Colonic mucosa (tissue), 4 donors: ENCODE measurements around the gene DNAJC16. TPM values are rescaled to one million over a fixed set of nuclear protein-coding genes. Genes with fewer than 3 reads are reported as not detected.
"Not testable (repeated sequence)": the region's sequence is repeated elsewhere in the genome, so short reads cannot be mapped to it uniquely, and the experiment has no call there.

ENCODE experiments used
- DNase-seq: peaks from one replicate; pipeline ENCODE4 v3.0.0-alpha.2; 2020
- H3K27ac ChIP-seq: fragments of 200-600 bp; one replicate; pipeline ENCODE4 v1.8.0; 2021
- H3K27me3 ChIP-seq: fragments of 200-600 bp; one replicate; pipeline ENCODE4 v1.8.0; 2021
- H3K36me3 ChIP-seq: fragments of 200-600 bp; one replicate; pipeline ENCODE4 v1.8.0; 2021
- H3K4me1 ChIP-seq: fragments of 200-600 bp; one replicate; pipeline ENCODE4 v1.8.0; 2021; ENCODE audit warnings: mild to moderate bottlenecking
- H3K4me3 ChIP-seq: fragments of 200-600 bp; one replicate; pipeline ENCODE4 v1.8.0; 2021
- H3K9ac ChIP-seq, 2 donors: one replicate each; pipeline ENCODE4 v1.7.0; 2013; ENCODE audit warnings: control low read depth in 2 of 2, low read depth in 2 of 2, low read length in 2 of 2
- H3K9me3 ChIP-seq: fragments of 200-600 bp; one replicate; pipeline ENCODE4 v1.8.0; 2021
- intact Hi-C: fragments of 100-400 bp; cut with DNase I; formaldehyde crosslinking; loops from one replicate; pipeline ENCODE4 v1.14.1; 2022
- total RNA-seq, 2 donors: library from RNA; stranded (reverse); fragmentation: NEBNext Ultra II Directional in 1 of 2; extraction: Animal tissue kit (Norgen Biotek cat#: 25700) in 1 of 2; gene quantifications; one replicate each; pipeline ENCODE4 v1.2.1, GENCODE V29; 2021
- TF ChIP-seq, protein P1 (sequence below): fragments of 200-600 bp; IDR thresholded peaks from one replicate; pipeline ENCODE4 v1.8.0; 2022; ENCODE audit warnings: antibody characterized with exemption, mild to moderate bottlenecking
- donor health status: healthy.
- donor health status: DM: no; HTN: no; CAD: no.
- donor health status: DM: no; HTN: no; CAD: no.

The DNAJC16 gene
- total RNA-seq, result 10 to 100 TPM; 19.5 to 22.1 TPM

- Histone ChIP-seq H3K27ac (peak within 1 kb of the TSS; percentile 89), H3K9ac (peak within 1 kb of the TSS; percentile 74 to 95), H3K4me1 (peaks cover 5% of the 10 kb centered on the region), H3K9me3 (no peaks in the 10 kb centered on the region), H3K36me3 (no peaks in the 10 kb centered on the region), H3K27me3 (no peaks in the 10 kb centered on the region), H3K4me3 (peak within 1 kb of the TSS; percentile 83)
- intact Hi-C loops, result no loop called here
- TF ChIP-seq, protein P1, sequence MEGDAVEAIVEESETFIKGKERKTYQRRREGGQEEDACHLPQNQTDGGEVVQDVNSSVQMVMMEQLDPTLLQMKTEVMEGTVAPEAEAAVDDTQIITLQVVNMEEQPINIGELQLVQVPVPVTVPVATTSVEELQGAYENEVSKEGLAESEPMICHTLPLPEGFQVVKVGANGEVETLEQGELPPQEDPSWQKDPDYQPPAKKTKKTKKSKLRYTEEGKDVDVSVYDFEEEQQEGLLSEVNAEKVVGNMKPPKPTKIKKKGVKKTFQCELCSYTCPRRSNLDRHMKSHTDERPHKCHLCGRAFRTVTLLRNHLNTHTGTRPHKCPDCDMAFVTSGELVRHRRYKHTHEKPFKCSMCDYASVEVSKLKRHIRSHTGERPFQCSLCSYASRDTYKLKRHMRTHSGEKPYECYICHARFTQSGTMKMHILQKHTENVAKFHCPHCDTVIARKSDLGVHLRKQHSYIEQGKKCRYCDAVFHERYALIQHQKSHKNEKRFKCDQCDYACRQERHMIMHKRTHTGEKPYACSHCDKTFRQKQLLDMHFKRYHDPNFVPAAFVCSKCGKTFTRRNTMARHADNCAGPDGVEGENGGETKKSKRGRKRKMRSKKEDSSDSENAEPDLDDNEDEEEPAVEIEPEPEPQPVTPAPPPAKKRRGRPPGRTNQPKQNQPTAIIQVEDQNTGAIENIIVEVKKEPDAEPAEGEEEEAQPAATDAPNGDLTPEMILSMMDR, result no peak
- peak; percentile 100 for DNase-seq
Measured at GRCh38 chr1:15526490-15527339, at the start of gene DNAJC16. TSS of gene DNAJC16 (plus strand) at chr1:15526848. CDS start at chr1:15529106, 2,258 bp downstream.

- no peaks in the 10 kb centered on the region for H3K27me3 ChIP-seq
- TF ChIP-seq, protein P1, result no peak
- H3K4me3 ChIP-seq, result no peak overlapping the region
- no peaks in the 10 kb centered on the region for H3K9me3 ChIP-seq
- no peak overlapping the region for H3K9ac ChIP-seq
- no peak overlapping the region for H3K27ac ChIP-seq
- intact Hi-C loops, result no loop called here
- no peak for DNase-seq
- H3K4me1 ChIP-seq, result no peaks in the 10 kb centered on the region
- no peaks in the 10 kb centered on the region for H3K36me3 ChIP-seq
Measured at GRCh38 chr1:15476927-15477326, 49.7 kb upstream of the DNAJC16 start.

DNA sequence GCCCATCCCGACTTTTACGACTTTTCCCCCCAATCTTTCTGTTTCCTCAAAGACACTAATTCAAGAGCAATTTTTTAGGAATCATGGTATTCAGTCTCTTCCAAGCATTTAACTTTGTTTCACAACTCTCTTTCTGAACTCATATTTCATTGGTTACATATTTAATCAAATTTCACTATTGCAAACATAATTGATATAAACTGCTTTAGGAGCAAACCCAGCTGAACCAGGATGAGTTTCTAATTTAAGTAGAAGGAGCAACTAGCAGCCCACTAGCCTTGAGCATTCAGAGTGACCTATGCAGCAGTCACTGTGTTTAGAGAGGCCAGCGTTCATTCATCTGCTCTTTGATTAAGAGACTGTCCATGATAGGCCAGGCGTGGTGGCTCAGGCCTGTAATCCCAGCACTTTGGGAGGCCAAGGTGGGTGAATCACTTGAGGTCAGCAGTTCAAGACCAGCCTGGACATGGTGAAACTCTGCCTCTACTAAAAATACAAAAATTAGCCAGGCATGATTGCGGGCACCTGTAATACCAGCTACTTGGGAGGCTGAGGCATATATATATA lies 48.9 kb upstream of the DNAJC16 start:
- no peak for DNase-seq
- Histone ChIP-seq H3K36me3 (no peaks in the 10 kb centered on the region), H3K27ac (no peak overlapping the region), H3K9ac (no peak overlapping the region), H3K4me1 (no peaks in the 10 kb centered on the region), H3K9me3 (no peaks in the 10 kb centered on the region), H3K4me3 (no peak overlapping the region), H3K27me3 (no peaks in the 10 kb centered on the region)
- TF ChIP-seq, protein P1, result no peak
- intact Hi-C loops, result no loop called here

DNA sequence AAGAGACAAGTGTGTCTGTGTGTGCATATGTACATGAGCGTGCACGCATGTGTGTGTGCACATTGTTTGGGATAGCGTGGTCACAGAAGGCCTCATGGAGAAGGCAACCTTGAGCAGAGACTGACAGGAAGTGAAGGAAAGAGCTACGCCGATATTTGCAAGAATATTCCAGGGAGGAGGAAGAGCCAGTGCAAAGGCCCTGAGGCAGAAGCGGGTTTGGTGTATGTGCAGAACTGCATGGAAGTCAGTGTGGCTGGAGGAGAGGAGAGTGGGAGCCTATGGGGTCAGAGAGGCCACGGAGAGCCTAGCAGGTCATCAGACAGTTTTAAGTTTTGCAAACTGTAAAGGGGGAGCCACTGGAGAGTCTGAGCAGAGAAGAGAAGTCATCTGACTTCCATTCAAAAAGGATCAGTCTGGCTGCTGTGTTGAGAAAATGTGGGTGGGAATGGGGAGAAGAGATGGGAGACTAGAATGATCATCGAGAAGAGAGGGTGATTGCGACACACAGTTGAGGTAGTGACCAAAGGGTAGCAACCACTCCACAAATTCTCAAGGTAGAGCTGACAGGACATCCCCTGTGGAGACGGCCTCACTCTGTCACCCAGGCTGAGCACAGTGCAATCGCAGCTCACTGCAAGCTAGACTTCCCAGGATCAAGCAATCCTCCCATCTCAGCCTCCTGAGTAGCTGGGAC lies 46.8 kb upstream of the DNAJC16 start:
- Histone ChIP-seq H3K36me3 (no peaks in the 10 kb centered on the region), H3K4me3 (no peak overlapping the region), H3K27me3 (no peaks in the 10 kb centered on the region), H3K9ac (no peak overlapping the region), H3K4me1 (no peaks in the 10 kb centered on the region), H3K27ac (no peak overlapping the region), H3K9me3 (no peaks in the 10 kb centered on the region)
- TF ChIP-seq, protein P1, result no peak
- DNase-seq, result no peak
- intact Hi-C loops, result no loop called here

DNA sequence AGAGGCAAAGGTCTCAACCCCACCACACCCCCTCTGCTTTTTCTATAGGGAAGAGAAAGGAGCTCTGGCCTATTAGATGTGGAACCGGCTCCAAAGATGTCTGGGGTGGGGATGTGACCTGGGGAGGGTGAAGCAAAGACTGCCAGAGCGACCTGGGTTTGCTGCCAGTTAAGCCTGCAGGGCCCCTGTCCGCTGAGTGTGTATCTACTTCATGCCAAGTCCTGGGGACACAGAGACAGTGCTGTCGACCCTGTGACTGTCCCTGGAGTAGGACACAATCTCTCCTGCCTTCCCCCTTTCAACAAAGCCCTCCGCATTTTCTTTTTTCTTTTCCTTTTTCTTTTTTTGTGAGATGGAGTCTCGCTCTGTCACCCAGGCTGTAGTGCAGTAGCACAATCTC lies 44.2 kb upstream of the DNAJC16 start:
- H3K9ac ChIP-seq, DNase-seq, intact Hi-C loops, H3K4me1 ChIP-seq, H3K36me3 ChIP-seq, H3K9me3 ChIP-seq, H3K4me3 ChIP-seq, H3K27me3 ChIP-seq, H3K27ac ChIP-seq: not testable (repeated sequence)

DNA sequence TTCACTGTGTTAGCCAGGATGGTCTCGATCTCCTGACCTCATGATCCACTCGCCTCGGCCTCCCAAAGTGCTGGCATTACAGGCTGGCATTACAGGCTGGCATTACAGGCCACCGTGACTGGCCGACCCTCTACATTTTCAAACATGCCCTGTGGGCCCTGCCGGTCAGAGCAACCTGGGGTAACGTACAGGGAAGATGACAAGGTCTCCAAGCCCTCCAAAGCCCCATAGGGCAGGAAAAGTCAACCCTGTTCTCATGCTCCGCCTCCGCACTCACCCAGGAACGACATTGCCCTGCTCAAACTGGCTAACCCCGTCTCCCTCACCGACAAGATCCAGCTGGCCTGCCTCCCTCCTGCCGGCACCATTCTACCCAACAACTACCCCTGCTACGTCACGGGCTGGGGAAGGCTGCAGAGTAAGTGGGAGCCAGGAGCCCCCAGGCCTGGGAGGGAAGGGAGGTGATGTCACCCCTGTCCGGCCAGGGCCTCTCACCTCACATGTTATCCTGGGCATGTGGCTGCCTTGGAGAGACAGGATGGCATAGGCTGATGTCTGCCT lies 43.6 kb upstream of the DNAJC16 start:
- H3K9me3 ChIP-seq, H3K4me3 ChIP-seq, H3K4me1 ChIP-seq, H3K9ac ChIP-seq, H3K36me3 ChIP-seq, intact Hi-C loops, H3K27ac ChIP-seq, H3K27me3 ChIP-seq, DNase-seq: not testable (repeated sequence)
